Eye (tissue), 1 donor: ENCODE measurements around the gene PEX12.
"Not testable (repeated sequence)": the region's sequence is repeated elsewhere in the genome, so short reads cannot be mapped to it uniquely, and the experiment has no call there.

Experiments used
- DNase-seq: peaks from one replicate; pipeline ENCODE4 v3.0.0-alpha.2; 2015

PEX12 gene

DNA sequence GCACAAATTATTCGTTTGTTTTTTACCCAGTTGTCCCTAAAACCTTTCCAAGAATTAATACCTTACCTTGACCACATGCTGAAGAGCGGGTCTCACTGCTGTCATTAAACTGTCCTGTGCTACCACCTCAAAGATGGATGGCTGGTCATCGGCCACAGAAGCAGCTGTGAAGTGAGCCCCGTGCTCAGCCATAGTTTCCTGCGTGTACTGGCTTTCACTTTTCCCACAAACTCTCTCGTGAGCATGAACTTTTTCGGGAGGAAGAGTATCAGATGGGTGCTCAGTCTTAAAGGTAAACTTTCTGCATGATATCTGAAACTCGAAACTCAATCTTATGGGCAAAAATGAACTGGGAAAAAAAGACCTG is 558 bp downstream of the PEX12 start:
- DNase-seq, result no peak

DNA sequence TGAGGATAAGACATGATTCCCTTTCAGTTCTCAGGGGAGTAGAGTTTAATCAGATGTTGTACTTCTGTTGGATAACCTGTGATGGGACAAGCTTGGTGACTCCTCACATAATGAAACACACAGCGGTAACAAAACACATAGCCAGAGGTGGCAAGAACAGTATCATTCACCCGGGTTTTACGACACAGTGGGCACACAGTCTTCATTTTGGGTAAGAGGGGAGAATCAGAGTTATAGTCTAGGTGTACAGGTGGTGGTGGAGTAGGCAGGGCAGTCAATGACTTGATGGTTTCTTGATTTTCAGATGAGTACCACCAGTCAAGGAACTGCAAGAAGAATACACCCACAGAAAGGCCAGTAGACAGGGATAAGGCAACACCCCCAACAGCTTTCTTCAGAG is 2.6 kb downstream of the PEX12 start:
- DNase-seq, result no peak

GRCh38 chr17:35569405-35569804 is 9.0 kb downstream of the PEX12 start:
- no peak for DNase-seq

- no peak for DNase-seq
Observed at GRCh38 chr17:35568561-35568960, 9.8 kb downstream of the PEX12 start.

- DNase-seq, result no peak
Observed at GRCh38 chr17:35566968-35567367, 11.4 kb downstream of the PEX12 start.

DNA sequence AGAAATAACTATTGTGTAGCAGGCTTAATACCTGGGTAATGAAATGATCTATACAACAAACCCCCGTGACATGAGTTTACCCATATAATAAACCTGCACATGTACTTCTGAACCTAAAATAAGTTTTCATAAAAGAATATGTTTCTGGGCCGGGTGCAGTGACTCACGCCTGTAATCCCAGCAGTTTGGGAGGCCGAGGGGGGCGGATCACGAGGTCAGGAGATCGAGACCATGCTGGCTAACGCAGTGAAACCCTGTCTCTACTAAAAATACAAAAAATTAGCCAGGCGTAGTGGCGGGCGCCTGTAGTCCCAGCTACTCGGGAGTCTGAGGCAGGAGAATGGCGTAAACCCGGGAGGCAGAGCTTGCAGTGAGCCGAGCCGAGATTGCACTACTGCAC is 15.2 kb downstream of the PEX12 start:
- not testable (repeated sequence) for DNase-seq

- DNase-seq, result no peak
Observed at GRCh38 chr17:35560703-35561102, 17.7 kb downstream of the PEX12 start, which contains the start of gene SLFN14. Gene SLFN14, minus strand, starts transcription at chr17:35560819. Its CDS starts 2,757 bp downstream, at chr17:35558062.

DNA sequence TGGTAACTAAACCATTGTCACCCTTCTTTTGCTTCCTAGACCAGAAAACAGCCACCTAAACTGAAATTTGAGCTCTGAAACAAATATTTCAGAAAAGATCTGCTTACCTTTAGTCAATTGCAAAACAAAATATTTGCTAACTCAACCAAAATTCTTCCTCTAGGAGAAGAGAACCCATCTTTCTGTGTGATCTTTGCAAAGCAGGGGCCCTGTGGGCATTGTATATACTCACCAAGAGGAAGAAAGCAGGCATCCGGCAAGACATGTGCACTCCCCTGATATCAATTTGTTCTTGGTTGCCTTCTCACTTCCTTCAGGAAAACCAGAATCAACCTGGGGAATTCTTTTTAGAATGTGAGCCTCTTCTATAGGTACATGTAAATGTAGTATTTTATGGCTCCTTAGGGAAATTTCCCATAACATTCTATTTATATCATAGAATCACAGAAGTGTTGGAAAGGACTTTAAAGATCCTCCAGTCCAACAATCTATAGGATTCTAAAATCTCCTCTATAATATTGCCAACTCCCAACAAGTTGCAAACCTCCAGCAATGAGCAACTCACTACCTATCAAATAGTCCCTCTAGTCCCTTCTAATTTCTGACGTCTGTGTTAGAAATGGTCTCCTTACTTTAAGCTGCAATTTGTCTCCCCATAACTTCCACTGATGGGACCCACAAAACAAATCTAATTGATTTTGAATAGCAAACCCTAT is 18.7 kb downstream of the PEX12 start:
- DNase-seq, result no peak

GRCh38 chr17:35557353-35557752 is 21.0 kb downstream of the PEX12 start:
- no peak for DNase-seq

DNA sequence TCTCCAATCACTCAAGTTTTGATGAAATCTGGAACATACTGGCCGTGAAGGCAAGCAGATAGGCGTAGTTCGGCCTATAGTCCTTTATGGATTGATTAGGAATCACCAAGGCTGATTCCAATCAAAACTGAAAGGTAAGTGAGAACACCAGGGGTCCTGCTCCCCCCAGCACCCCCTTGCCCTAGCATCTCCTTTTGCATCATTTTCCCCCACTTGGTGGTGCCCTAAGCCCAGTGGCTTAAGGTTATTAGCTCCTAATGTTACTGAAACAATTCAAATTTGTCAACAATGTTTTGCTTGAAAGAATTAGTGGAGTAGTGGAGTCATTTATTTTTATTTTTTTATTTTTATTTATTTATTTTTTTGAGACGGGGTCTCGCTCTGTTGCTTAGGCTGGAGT is 22.7 kb downstream of the PEX12 start:
- no peak for DNase-seq

DNA sequence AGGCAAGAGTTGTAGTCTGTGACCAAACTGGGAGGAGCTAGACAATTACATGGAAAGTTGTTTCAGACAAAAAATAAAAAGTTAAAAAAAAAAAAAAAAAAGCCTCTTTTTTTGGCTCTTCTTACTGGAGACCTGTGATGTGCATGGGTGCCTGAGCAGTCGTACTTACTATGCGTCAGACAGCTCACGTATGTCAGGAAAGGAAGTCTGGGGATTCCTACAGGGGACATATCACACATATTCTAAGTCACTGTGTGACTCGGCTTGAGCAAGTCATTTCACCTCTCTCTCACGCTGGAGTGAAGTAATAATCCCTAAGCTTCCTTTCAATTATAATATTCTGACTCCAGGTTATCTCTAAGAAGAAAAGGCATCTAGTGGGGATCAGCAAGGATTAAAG is 23.7 kb downstream of the PEX12 start:
- no peak for DNase-seq

DNA sequence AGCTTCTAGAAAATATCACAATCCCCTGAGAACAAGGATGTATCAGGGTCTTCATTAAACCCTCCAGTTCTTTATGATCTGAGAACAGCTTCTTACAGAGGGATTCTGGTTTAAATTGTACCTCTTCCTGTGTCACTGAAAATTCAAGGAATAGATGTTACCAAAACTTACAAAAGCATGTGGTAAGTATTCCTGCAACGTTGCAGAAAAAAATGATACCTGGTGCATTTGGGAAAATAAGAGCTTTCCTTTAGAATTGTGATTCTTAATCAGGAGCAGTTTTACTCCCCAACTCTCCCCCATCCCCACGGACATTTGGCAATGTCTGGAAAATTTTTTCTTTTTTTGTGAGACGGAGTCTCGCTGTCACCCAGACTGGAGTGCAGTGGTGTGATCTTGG is 25.1 kb downstream of the PEX12 start:
- no peak for DNase-seq

DNA sequence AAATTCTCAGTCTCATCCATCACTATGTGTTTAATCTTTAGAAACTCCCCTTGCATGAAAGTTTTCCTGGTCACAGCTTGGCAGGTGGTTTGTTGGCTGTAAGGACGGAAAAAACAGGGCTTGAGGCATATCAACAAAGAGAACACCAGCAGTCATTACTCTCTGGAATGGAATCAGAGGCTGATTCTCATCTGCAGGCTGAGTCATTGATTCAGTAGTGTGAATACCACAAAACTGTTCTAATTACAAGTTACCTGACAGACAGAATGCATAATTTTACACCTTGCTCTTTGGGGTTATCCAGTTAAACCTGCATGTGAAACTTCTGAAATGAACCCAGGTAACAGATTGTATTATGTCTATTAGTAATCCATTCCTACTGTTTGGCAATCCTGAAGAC is 29.4 kb downstream of the PEX12 start:
- DNase-seq, result no peak

GRCh38 chr17:35548208-35548810 is 30.1 kb downstream of the PEX12 start:
- DNase-seq, result no peak

DNA sequence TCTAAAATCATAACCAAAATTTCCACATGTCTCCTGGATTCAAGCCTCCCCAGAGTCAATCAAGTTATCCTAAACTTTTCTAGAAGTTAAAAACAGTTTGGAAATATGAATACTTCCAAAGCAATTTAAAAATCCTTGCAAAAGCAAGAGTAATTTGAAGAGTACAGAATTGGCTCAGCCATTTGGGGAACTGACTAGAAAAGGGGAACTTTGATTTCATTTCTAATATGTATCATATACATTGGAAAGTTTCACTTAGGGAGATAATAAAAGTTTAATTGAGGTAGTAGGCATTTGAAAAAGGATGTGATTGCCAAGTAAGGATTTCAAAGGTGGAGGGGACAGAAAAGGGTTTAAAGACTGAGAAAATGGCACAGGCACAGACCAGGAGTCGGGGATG is 31.9 kb downstream of the PEX12 start:
- no peak for DNase-seq

DNA sequence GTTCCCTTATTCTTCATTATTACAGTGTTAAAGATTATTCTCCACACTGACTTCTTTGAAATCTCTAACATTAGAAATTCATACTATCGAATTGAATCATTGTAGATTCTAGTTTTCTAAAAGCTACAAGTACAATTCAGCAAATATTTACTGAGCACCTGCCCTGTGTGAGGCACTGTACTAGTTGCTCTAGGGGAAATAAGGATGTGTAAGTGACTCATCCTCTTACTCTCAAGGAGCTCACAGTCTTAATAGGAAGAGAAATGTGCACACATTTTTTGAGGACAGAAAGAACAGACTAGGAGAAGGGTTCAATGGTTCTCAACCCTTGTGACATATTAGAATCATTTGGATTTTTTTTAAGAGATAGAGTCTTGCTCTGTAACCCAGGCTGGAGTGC is 33.2 kb downstream of the PEX12 start:
- DNase-seq, result no peak

DNA sequence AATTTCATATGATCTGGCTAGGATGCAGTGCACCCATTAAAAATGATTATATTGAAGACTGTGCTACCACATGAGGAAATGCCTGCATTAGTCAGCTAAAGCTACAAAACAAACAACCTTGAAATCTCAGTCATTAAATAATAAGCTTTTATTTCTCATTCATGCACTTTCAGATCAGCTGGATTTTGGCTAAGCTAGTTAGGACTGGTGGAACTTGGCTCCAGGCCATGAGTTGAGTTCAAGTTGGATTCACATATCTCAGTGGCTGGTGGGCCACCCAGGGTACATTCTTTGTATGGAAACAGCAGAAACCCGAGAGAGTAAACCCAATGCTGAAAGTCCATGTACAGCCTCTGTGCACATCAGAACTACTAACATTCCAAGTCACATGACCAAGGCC is 34.5 kb downstream of the PEX12 start:
- peak; percentile 24 for DNase-seq

GRCh38 chr17:35542990-35543389 is 35.4 kb downstream of the PEX12 start:
- no peak for DNase-seq

GRCh38 chr17:35541434-35541833 is 36.9 kb downstream of the PEX12 start:
- DNase-seq, result no peak

- DNase-seq, result no peak
Observed at GRCh38 chr17:35540589-35541404, 37.6 kb downstream of the PEX12 start.

DNA sequence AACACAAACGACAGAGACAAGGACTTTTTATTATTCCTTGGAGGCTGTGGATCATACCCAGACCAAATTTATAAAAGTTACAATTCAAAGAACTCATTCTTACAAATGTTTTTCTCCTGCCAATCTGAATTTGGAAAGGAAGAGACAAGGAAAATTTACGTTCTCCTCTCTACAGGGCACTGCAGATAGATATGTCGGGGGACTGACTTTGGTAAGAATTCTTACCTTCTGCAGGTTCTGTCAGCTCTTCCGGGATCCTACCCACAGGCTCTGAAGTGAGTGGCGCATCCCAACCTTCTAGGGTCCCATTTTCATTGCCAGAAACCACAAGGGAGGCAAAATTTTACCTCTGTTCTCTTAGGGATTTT is 38.7 kb downstream of the PEX12 start:
- no peak for DNase-seq

DNA sequence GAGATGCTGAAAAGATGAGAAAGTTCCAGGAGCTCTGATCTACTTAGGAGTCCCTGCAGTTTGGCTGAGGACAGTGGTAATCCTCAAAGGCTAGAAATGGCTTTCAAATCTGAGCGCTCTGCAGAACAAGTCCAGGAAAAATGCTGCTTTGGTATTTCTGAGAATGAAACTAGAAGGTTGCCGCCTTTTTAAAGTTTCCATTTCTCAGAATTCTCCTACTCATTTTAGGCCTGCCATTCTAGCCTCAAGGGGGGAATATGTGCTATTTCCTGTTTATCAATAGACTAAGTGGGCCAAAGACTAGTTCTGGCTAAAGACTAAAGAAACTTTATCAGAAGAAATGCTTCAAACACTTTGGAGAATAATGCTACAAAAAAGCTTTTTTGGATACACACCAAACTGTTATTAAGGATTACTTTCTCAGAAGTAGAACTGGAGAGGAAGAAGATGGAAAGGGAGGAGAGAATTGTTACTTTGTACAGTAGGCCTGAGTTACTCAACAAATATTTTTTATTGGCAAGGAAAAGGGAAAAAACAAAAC is 40.7 kb downstream of the PEX12 start, which contains the start of gene SLFN12L:
Gene SLFN12L, minus strand, starts transcription at position 78 of the 541 bp plus-strand sequence. CDS start 15,314 bp downstream, outside the sequence.
- DNase-seq, result no peak

GRCh38 chr17:35536664-35537171 is 41.7 kb downstream of the PEX12 start:
- no peak for DNase-seq
